Upper lobe of left lung (tissue), 4 donors: Measurements from ENCODE around the gene DNAI1.

ENCODE experiments used
- CTCF ChIP-seq, 6 experiments: fragments of 450-650 bp in 4 of 6; fragments of 200-600 bp in 2 of 6; sonication (generic) in 2 of 6; IDR thresholded peaks; one replicate each; pipeline ENCODE4 v1.5.1; 2016 to 2019; ENCODE audit warnings: antibody characterized with exemption in 6 of 6
- POLR2AphosphoS5 ChIP-seq, 2 donors: sonication (generic); formaldehyde crosslinking; IDR thresholded peaks; one replicate each; pipeline ENCODE4 v1.5.1; 2017; ENCODE audit warnings: antibody characterized with exemption in 2 of 2

GRCh38 chr9:34492051-34492450 is 33.4 kb downstream of the DNAI1 start:
- no peak for TF ChIP-seq CTCF (IDR thresholded peaks at IDR 0.05)
- no peak for TF ChIP-seq POLR2AphosphoS5 (IDR thresholded peaks at IDR 0.05)
